SU-DHL-6 (cell line): ENCODE data around the gene BIRC2.

Source experiments
- EZH2phosphoT487 ChIP-seq: fragments of 200-600 bp; sonication (generic), shearing (Covaris generic); conservative IDR thresholded peaks from 2 replicates; pipeline ENCODE4 v1.6.1; 2018; ENCODE audit warnings: mild to moderate bottlenecking, antibody characterized with exemption, low read length, moderate library complexity, mixed read lengths
- TF ChIP-seq, protein P1 (sequence below): fragments of 200-600 bp; sonication (generic); IDR thresholded peaks from one replicate; pipeline ENCODE4 v1.5.1; 2017; ENCODE audit warnings: antibody characterized with exemption, mild to moderate bottlenecking, low read length, moderate library complexity; ENCODE audit not compliant: insufficient read depth, poor library complexity, severe bottlenecking

DNA sequence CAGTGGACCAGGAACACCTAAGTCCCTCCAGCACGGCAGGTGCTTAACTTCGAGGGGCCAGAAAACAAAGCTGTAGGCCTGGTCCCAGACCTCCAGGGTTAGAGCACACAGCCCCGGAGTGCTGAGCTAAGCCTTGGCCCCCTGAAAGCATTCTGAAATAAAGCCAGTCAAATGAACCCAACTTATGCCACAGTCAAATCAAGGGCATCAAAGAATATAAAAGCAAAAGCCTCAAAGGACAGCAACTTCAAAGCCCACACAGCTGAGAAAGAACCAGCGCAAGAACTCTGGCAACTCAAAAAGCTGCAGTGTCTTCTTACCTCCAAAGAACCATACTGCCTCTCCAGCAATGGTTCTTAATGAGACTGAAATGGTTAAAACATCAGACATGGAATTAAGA is 66.5 kb downstream of the BIRC2 start:
- TF ChIP-seq, protein P1, sequence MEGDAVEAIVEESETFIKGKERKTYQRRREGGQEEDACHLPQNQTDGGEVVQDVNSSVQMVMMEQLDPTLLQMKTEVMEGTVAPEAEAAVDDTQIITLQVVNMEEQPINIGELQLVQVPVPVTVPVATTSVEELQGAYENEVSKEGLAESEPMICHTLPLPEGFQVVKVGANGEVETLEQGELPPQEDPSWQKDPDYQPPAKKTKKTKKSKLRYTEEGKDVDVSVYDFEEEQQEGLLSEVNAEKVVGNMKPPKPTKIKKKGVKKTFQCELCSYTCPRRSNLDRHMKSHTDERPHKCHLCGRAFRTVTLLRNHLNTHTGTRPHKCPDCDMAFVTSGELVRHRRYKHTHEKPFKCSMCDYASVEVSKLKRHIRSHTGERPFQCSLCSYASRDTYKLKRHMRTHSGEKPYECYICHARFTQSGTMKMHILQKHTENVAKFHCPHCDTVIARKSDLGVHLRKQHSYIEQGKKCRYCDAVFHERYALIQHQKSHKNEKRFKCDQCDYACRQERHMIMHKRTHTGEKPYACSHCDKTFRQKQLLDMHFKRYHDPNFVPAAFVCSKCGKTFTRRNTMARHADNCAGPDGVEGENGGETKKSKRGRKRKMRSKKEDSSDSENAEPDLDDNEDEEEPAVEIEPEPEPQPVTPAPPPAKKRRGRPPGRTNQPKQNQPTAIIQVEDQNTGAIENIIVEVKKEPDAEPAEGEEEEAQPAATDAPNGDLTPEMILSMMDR = no peak
- no peak for TF ChIP-seq EZH2phosphoT487
